IMR-90 (cell line): Measurements from ENCODE around the gene GCH1. TPM values are rescaled to one million over a fixed set of nuclear protein-coding genes. Genes with fewer than 3 reads are reported as not detected.

Source experiments
- ATAC-seq: fragments of 200-7000 bp; cut with Tn5 transposase; 2 replicates; pipeline ENCODE4 v1.9.1; 2020; ENCODE audit warnings: low read depth, mild to moderate bottlenecking, moderate library complexity
- BruUV-seq: library from RNA; stranded (reverse); fragments of 400-500 nt; replicated peaks from 2 replicates; lab custom pipeline; 2021; lab: Mats Ljungman, UMichigan
- CTCF ChIA-PET: fragments of 300-600 bp; formaldehyde crosslinking; extraction: SDS; loops from one replicate; lab custom pipeline; 2021; ENCODE audit warnings: antibody characterized with exemption; lab: Yijun Ruan, JAX
- POLR2A ChIA-PET: fragments of 300-600 bp; sonication (Branson Sonifier 250); formaldehyde crosslinking; loops from one replicate; lab custom pipeline; 2022; ENCODE audit warnings: antibody characterized with exemption; ENCODE audit not compliant: unreplicated experiment; lab: Charles Lee
- DNase-seq: peaks from one replicate; pipeline ENCODE4 v3.0.0; 2013
- H2AFZ ChIP-seq: replicated peaks from 2 replicates; pipeline ENCODE3; 2013; ENCODE audit warnings: low read length, mild to moderate bottlenecking; ENCODE audit not compliant: poor library complexity
- H2AK5ac ChIP-seq: 2 replicates; pipeline ENCODE4 v1.6.1; 2013; ENCODE audit warnings: low read depth, low read length, inconsistent platforms
- H2AK9ac ChIP-seq: replicated peaks from 2 replicates; pipeline ENCODE3; 2013; ENCODE audit warnings: mild to moderate bottlenecking, low read depth, low read length, moderate library complexity; ENCODE audit not compliant: poor library complexity
- H2BK120ac ChIP-seq: 2 replicates; pipeline ENCODE4 v1.6.1; 2013; ENCODE audit warnings: low read depth, low read length, inconsistent platforms
- H2BK15ac ChIP-seq: 3 replicates; pipeline ENCODE4 v1.6.1; 2013; ENCODE audit warnings: low read depth, low read length, inconsistent platforms
- H2BK20ac ChIP-seq: 2 replicates; pipeline ENCODE4 v1.6.1; 2013; ENCODE audit warnings: low read depth, mild to moderate bottlenecking, inconsistent platforms, low read length, moderate library complexity
- H2BK5ac ChIP-seq: 2 replicates; pipeline ENCODE4 v1.6.1; 2013; ENCODE audit warnings: mild to moderate bottlenecking, low read depth, low read length, inconsistent platforms; ENCODE audit not compliant: poor library complexity, severe bottlenecking
- H3K14ac ChIP-seq: replicated peaks from 2 replicates; pipeline ENCODE4 v1.6.1; 2013; ENCODE audit warnings: low read depth, low read length, inconsistent platforms
- H3K18ac ChIP-seq: 2 replicates; pipeline ENCODE4 v1.6.1; 2013; ENCODE audit warnings: low read depth, low read length, control low read depth
- H3K23ac ChIP-seq: 2 replicates; pipeline ENCODE4 v1.6.1; 2013; ENCODE audit warnings: low read depth, low read length, inconsistent platforms
- H3K27ac ChIP-seq: 2 replicates; pipeline ENCODE4 v1.5.1; 2013; ENCODE audit warnings: mild to moderate bottlenecking, control low read depth, low read length; ENCODE audit not compliant: insufficient read depth
- H3K27me3 ChIP-seq: 2 replicates; pipeline ENCODE4 v1.6.1; 2013; ENCODE audit warnings: low read length; ENCODE audit not compliant: control insufficient read depth, insufficient read depth
- H3K36me3 ChIP-seq: 2 replicates; pipeline ENCODE4 v1.6.1; 2013; ENCODE audit warnings: low read length, mixed read lengths; ENCODE audit not compliant: control insufficient read depth, insufficient read depth
- H3K4ac ChIP-seq: 2 replicates; pipeline ENCODE4 v1.6.1; 2013; ENCODE audit warnings: low read depth, low read length, inconsistent platforms
- H3K4me1 ChIP-seq: 2 replicates; pipeline ENCODE4 v1.6.1; 2013; ENCODE audit warnings: low read length, mixed read lengths; ENCODE audit not compliant: control insufficient read depth, insufficient read depth
- H3K4me2 ChIP-seq: 2 replicates; pipeline ENCODE4 v1.6.1; 2013; ENCODE audit warnings: low read depth, mild to moderate bottlenecking, control low read depth, low read length, moderate library complexity
- H3K4me3 ChIP-seq: 2 replicates; pipeline ENCODE4 v1.5.1; 2013; ENCODE audit warnings: low read depth, mild to moderate bottlenecking, control low read depth, low read length, moderate library complexity; ENCODE audit not compliant: insufficient read depth
- H3K56ac ChIP-seq: 2 replicates; pipeline ENCODE4 v1.6.1; 2013; ENCODE audit warnings: low read length, inconsistent platforms; ENCODE audit not compliant: insufficient read depth; ENCODE audit errors: extremely low read depth
- H3K79me1 ChIP-seq, 2 experiments: 2 replicates each; pipeline ENCODE4 v1.6.1; 2013; ENCODE audit warnings: low read length in 2 of 2, inconsistent platforms in 1 of 2, low read depth in 1 of 2
- H3K9ac ChIP-seq: 2 replicates; pipeline ENCODE4 v1.6.1; 2013; ENCODE audit warnings: low read depth, low read length, control low read depth
- H3K9me1 ChIP-seq: 2 replicates; pipeline ENCODE4 v1.6.1; 2013; ENCODE audit warnings: low read length, inconsistent platforms; ENCODE audit not compliant: insufficient read depth
- H3K9me3 ChIP-seq: 2 replicates; pipeline ENCODE4 v1.6.1; 2013; ENCODE audit warnings: low read length; ENCODE audit not compliant: control insufficient read depth, insufficient read depth
- H4K20me1 ChIP-seq: 2 replicates; pipeline ENCODE4 v1.6.1; 2013; ENCODE audit warnings: low read length, inconsistent platforms; ENCODE audit not compliant: insufficient read depth
- H4K5ac ChIP-seq: 2 replicates; pipeline ENCODE4 v1.6.1; 2013; ENCODE audit warnings: mild to moderate bottlenecking, low read depth, low read length, control low read depth
- H4K8ac ChIP-seq, 2 experiments: 2 replicates each; pipeline ENCODE4 v1.6.1; 2013; ENCODE audit warnings: low read depth in 2 of 2, low read length in 2 of 2, control low read depth in 1 of 2, inconsistent platforms in 1 of 2
- H4K91ac ChIP-seq: 2 replicates; pipeline ENCODE4 v1.6.1; 2013; ENCODE audit warnings: low read depth, low read length, inconsistent platforms; ENCODE audit not compliant: insufficient read depth
- CHD1 ChIP-seq: IDR thresholded peaks from 2 replicates; pipeline ENCODE4 v1.6.1; 2012; ENCODE audit warnings: low read depth, low read length, improper control_type of control experiment
- USF2 ChIP-seq: fragments of 150-350 bp; IDR thresholded peaks from 2 replicates; pipeline ENCODE4 v1.6.1; 2017; ENCODE audit warnings: mild to moderate bottlenecking, antibody characterized with exemption, low read length, low read depth
- WGBS, 2 experiments: methylation state at CpG; one replicate each; pipeline versions ENCODE4 v1.1.5 to v1.1.7; 2013; ENCODE audit warnings: missing lambda C conversion rate in 2 of 2; ENCODE audit not compliant: insufficient read length in 1 of 2; ENCODE audit errors: extremely low coverage in 2 of 2; 5-methylcytosine and 5-hydroxymethylcytosine counted together
- dilution Hi-C: fragments of 300-500 bp; cut with HindIII; formaldehyde crosslinking; loops from one replicate; pipeline ENCODE4 v1.14.3; 2018; ENCODE audit warnings: low sequenced_read_pairs; ENCODE audit not compliant: unreplicated experiment
- in situ Hi-C: fragments of 300-500 bp; cut with MboI; formaldehyde crosslinking; loops from 3 replicates; pipeline ENCODE4 v1.14.3; 2019; ENCODE audit warnings: low sequenced_read_pairs, inconsistent platforms, mixed read lengths
- intact Hi-C: fragments of 100-400 bp; cut with micrococcal nuclease; formaldehyde crosslinking; loops from 2 replicates; pipeline ENCODE4 v1.10.0; 2022
- polyA plus RNA-seq, 3 experiments: library from polyadenylated mRNA; depleted of rRNA; stranded (reverse); fragments of >200 nt; gene quantifications; 2 replicates each; pipeline ENCODE4 v1.2.3, GENCODE V29; 2012; ENCODE audit warnings: low replicate concordance in 1 of 3
- total RNA-seq: library from RNA; depleted of rRNA; stranded (reverse); fragments of >200 nt; gene quantifications from 2 replicates; pipeline ENCODE4 v1.2.3, GENCODE V29; 2012

GCH1 gene
- total and polyA plus RNA-seq, 2 of the 4 experiments (the other 2 are of a cell fraction), result 0.54 to 0.74 TPM

- Histone ChIP-seq H2AK5ac (no peak overlapping the region), H2BK20ac (no peak overlapping the region), H3K9me3 (no peaks in the 10 kb centered on the region), H2BK120ac (no peak overlapping the region), H3K56ac (no peak overlapping the region), H4K5ac (no peak overlapping the region), H2AFZ (no peak overlapping the region), H3K36me3 (no peaks in the 10 kb centered on the region), H3K4me3 (no peak overlapping the region), H3K27ac (no peak overlapping the region), H2AK9ac (no peak overlapping the region), H4K91ac (no peak overlapping the region), H3K4me1 (peaks cover 2% of the 10 kb centered on the region; the same call in 1 of the 2 replicates), H2BK15ac (no peak overlapping the region), H4K8ac (no peak overlapping the region), H3K27me3 (peaks cover 7% of the 10 kb centered on the region), H3K23ac (no peak overlapping the region), H3K9me1 (no peaks in the 10 kb centered on the region), H3K4me2 (no peak overlapping the region), H3K18ac (no peak overlapping the region), H4K20me1 (no peaks in the 10 kb centered on the region), H3K9ac (no peak overlapping the region), H2BK5ac (no peak overlapping the region), H3K4ac (no peak overlapping the region), H3K14ac (no peak overlapping the region), H3K79me1 (no peaks in the 10 kb centered on the region)
- POLR2A ChIA-PET, result no interaction called here
- TF ChIP-seq USF2 (no peak), CHD1 (no peak)
- CTCF ChIA-PET, result interaction anchor here (0.5 kb wide), 1 partner anchor 796 kb away, joined by 3 read pairs; no protein-coding TSS in a partner anchor
- in situ Hi-C loops (no loop called here), dilution Hi-C loops (no loop called here), intact Hi-C loops (no loop called here)
- DNase-seq (no peak), ATAC-seq (no peak)
- no CpG with 5 or more reads among the region's 1 CpG for WGBS, 2 experiments
- no TSS peak for BruUV-seq
These were observed 61.8 kb downstream of the GCH1 start for GRCh38 chr14:54840798-54841197.
